DND-41 (cell line): ENCODE data around the gene PNPT1.

Experiments used
- EZH2 ChIP-seq: IDR thresholded peaks from 3 replicates; pipeline ENCODE4 v1.6.1; 2012; ENCODE audit warnings: borderline replicate concordance, low read depth, mild to moderate bottlenecking, moderate library complexity, low read length, inconsistent platforms; ENCODE audit not compliant: severe bottlenecking
- TF ChIP-seq, protein P1 (sequence below): IDR thresholded peaks from 2 replicates; pipeline ENCODE4 v1.5.1; 2012; ENCODE audit warnings: borderline replicate concordance, low read length, moderate library complexity, mild to moderate bottlenecking; ENCODE audit not compliant: poor library complexity, severe bottlenecking; ENCODE audit errors: extremely low read depth

GRCh38 chr2:55609193-55609794, 84.3 kb downstream of the PNPT1 start:
- TF ChIP-seq, protein P1, sequence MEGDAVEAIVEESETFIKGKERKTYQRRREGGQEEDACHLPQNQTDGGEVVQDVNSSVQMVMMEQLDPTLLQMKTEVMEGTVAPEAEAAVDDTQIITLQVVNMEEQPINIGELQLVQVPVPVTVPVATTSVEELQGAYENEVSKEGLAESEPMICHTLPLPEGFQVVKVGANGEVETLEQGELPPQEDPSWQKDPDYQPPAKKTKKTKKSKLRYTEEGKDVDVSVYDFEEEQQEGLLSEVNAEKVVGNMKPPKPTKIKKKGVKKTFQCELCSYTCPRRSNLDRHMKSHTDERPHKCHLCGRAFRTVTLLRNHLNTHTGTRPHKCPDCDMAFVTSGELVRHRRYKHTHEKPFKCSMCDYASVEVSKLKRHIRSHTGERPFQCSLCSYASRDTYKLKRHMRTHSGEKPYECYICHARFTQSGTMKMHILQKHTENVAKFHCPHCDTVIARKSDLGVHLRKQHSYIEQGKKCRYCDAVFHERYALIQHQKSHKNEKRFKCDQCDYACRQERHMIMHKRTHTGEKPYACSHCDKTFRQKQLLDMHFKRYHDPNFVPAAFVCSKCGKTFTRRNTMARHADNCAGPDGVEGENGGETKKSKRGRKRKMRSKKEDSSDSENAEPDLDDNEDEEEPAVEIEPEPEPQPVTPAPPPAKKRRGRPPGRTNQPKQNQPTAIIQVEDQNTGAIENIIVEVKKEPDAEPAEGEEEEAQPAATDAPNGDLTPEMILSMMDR, result no peak
- no peak for TF ChIP-seq EZH2
